GM18861 (cell line): ENCODE results near the gene OR13A1.
A peak's percentile ranks its signal among the peaks of the same experiment; 100 is the strongest.
"Not testable (repeated sequence)": the region's sequence is repeated elsewhere in the genome, so short reads cannot be mapped to it uniquely, and the experiment has no call there.

ENCODE experiments used
- ATAC-seq: cut with Tn5 transposase; IDR thresholded peaks from one replicate; pipeline ENCODE4 v1.9.1; 2021; ENCODE audit not compliant: unreplicated experiment

OR13A1 gene

GRCh38 chr10:45282061-45282460 is 33.3 kb downstream of the OR13A1 start:
- no peak for ATAC-seq

- no peak for ATAC-seq
These were observed 35.2 kb downstream of the OR13A1 start for GRCh38 chr10:45280113-45280760.

GRCh38 chr10:45279682-45280081 is 35.7 kb downstream of the OR13A1 start:
- no peak for ATAC-seq

GRCh38 chr10:45278860-45279498 is 36.4 kb downstream of the OR13A1 start:
- ATAC-seq = no peak

GRCh38 chr10:45276146-45276545 is 39.3 kb downstream of the OR13A1 start:
- not testable (repeated sequence) for ATAC-seq

- ATAC-seq = no peak
These were observed 41.0 kb downstream of the OR13A1 start for GRCh38 chr10:45274364-45274763.

- ATAC-seq = not testable (repeated sequence)
These were observed 47.6 kb downstream of the OR13A1 start for GRCh38 chr10:45267777-45268176.

GRCh38 chr10:45265996-45266395 is 49.4 kb downstream of the OR13A1 start:
- no peak for ATAC-seq

GRCh38 chr10:45261946-45262345 is 53.5 kb downstream of the OR13A1 start:
- no peak for ATAC-seq

- ATAC-seq = no peak
These were observed 54.1 kb downstream of the OR13A1 start for GRCh38 chr10:45261243-45261775.

GRCh38 chr10:45260635-45261034 is 54.8 kb downstream of the OR13A1 start:
- ATAC-seq = not testable (repeated sequence)

- ATAC-seq = not testable (repeated sequence)
These were observed 55.5 kb downstream of the OR13A1 start for GRCh38 chr10:45259786-45260495.

- no peak for ATAC-seq
These were observed 57.8 kb downstream of the OR13A1 start for GRCh38 chr10:45257600-45257999.

- ATAC-seq = no peak
These were observed 59.2 kb downstream of the OR13A1 start for GRCh38 chr10:45256246-45256645.

- ATAC-seq = no peak
These were observed 59.7 kb downstream of the OR13A1 start for GRCh38 chr10:45255706-45256105.

- no peak for ATAC-seq
These were observed 60.5 kb downstream of the OR13A1 start for GRCh38 chr10:45254892-45255291.

GRCh38 chr10:45253183-45253914 is 62.1 kb downstream of the OR13A1 start:
- ATAC-seq = peak; percentile 41
